Hindlimb muscle (tissue), 1 donor: ENCODE measurements around the gene FADS2. TPM values are rescaled to one million over a fixed set of nuclear protein-coding genes. Genes with fewer than 3 reads are reported as not detected.
A peak's percentile ranks its signal among the peaks of the same experiment; 100 is the strongest.

Experiments
- DNase-seq: peaks from one replicate; pipeline ENCODE4 v3.0.0-alpha.2; 2013
- polyA plus RNA-seq: library from polyadenylated mRNA; unstranded; fragments of 120-200 nt; gene quantifications from one replicate; pipeline ENCODE4 v1.2.1, GENCODE V29; 2013; ENCODE audit not compliant: insufficient read length

The FADS2 gene
- polyA plus RNA-seq: 77.5 TPM

- DNase-seq: peak; percentile 97
Measured at GRCh38 chr11:61827571-61828378, at the start of gene FADS2. Gene FADS2, plus strand, starts transcription at chr11:61828300. Its CDS starts 91 bp downstream, at chr11:61828391.

GRCh38 chr11:61778357-61778886 is 49.7 kb upstream of the FADS2 start:
- DNase-seq: no peak

- DNase-seq: no peak
Measured at GRCh38 chr11:61778920-61779650, 49.0 kb upstream of the FADS2 start.

DNA sequence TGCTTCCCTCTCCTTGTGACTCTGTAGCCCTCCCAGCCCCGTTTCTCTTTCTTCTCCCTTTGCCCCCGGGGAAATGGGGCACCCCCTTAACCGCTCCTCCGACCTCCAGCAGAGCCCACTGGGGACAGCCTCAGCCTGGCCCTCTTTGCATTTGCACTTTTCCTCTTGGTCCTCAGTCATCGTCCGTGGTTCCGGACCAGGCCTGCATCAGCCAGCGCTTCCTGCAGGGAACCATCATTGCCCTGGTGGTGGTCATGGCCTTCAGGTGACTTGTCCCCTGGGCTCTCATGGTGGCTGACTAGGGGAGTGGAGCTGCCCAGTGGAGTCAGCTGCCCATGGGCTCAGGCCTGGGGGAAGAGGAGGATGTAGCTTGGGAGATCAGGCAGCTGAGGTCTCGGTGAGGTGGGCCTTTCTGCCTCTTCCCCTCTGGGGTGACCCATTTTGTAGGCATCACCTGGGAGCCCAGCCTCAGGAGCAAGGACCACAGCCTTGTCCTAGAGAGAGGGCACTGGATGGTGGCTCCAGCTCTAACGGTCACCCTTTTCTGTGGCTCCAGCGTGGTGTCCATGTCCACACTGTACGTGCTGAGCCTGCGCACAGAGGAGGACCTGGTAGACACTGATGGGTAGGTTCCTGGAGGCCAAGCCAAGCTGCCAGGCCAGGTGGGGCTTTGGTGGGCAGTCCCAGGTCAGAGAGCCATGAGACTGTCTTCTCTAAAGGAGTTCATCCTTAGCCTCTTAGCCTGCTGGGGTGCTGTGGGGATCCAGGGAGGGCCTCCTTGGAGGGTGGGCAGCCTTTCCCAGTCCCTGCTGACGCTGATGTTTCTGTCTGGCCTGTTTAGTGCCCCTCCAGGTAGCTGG is 48.2 kb upstream of the FADS2 start:
- no peak for DNase-seq

DNA sequence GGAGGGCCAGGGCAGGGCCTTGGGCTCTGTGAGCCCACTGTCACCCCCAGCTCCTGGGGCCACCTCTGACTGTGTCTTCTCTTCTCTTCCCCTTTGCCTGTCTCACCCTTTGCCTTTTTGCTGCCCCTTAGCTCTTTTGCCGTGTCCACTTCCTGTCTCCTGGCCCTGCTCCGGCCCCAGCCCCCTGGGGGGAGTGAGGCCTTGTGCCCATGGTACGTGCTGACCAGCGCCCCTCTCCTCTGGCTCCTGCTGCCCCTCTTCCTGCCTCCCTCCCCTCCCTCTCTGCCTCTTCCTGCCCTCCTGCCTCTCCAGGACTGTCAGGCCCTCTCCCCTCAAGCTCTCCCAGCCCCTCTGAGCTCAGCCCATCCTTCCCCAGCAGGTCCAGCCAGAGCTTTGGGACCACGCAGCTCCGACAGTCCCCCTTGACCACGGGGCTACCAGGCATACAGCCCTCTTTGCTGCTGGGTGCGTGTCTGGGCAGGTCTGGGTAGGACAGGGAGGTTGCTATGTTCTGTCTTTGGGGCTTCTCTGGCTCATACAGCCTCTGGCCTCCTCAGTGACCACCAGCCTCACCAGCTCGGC is 47.4 kb upstream of the FADS2 start:
- no peak for DNase-seq

DNA sequence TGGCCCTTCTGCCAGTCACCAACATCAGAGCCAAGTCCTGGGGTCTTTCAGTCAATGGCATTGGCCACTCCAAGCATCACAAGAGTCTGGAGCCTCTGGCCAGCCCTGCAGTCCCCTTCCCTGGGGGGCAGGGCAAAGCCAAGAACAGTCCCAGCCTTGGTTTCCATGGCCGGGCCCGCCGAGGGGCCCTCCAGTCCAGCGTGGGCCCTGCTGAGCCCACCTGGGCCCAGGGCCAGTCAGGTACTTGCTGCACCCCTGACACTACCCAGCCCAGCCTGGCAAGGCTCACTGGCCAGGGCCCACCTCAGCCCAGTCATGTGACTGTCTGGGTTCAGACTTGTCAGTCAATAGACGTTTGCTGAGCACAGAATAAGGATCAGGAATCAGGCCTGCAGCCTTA is 46.5 kb upstream of the FADS2 start:
- DNase-seq: no peak

DNA sequence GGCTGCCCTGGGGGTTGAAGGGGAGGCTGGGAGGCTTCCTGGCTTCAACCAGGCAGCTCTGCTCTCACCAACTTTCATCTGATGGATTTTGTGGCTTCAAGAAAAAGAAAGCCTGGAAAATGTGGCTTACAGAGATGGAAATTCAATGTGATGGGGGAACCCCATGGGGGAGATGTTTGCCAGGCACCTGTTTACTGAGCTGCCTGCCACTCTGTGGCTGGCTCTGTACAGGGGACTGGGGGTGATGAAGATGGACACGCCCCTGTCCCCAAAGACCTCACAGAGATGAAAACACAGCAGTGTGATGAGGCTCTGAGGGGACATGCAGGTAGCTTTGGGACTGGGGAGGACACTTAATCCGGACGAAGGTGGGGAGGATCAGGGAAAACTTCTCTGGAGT is 45.8 kb upstream of the FADS2 start:
- no peak for DNase-seq

- no peak for DNase-seq
Measured at GRCh38 chr11:61782841-61783240, 45.3 kb upstream of the FADS2 start.

- DNase-seq: no peak
Measured at GRCh38 chr11:61783717-61784505, 44.2 kb upstream of the FADS2 start.

- no peak for DNase-seq
Measured at GRCh38 chr11:61784506-61784805, 43.6 kb upstream of the FADS2 start.

DNA sequence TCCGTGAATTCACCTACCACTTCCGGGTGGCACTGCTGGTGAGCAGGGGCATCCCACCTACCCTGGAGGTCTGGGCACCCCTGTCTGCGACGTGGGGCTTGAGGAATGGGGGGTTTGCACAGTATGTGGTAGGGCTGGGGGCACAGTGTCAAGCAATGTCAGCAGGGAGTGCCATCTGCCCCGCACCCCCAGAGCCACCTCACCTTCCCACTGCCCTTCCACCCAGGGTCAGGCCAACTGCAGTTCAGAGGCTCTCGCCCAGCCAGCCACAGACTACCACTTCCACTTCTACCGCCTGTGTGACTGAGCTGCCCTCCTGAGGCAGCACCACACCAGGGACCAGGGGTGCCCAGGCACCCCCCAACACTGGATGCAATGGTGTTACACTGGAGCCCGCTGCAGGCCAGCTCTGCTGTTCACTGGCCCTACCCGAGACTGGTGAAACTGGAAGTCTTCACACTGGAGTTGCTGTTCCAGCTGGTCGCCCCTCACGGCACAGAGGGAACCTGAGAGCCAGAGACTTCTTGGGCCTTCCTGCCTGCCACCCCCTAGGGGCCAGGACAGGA is 42.2 kb upstream of the FADS2 start:
- DNase-seq: no peak

- no peak for DNase-seq
Measured at GRCh38 chr11:61787928-61788491, 40.1 kb upstream of the FADS2 start.

DNA sequence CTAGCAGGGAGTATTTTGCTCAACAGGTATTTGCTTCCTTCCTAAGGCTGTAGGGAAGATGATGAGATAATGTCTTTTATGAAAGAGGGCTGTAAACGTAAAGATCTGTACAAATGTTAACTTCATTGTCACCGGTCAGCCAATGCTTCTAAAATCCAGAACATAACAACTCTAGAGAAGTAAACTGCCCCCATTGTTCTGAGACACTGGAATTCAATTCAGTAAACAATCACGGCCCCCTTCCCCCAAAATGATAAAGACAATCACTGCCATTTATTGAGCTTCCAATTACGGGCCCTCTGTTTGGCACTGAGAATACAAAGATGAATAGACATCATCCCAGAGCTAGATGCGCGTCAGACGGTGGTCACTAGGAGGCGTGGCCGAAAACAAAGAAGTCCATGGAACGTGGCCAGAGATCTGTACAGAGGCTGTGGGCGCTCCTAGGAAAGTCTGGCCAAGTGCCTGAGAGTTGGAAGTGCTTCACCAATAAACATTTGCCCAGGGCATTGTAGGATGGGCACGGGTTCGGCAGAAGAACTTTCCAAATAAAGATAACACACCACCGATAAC is 36.3 kb upstream of the FADS2 start:
- DNase-seq: peak; percentile 85

DNA sequence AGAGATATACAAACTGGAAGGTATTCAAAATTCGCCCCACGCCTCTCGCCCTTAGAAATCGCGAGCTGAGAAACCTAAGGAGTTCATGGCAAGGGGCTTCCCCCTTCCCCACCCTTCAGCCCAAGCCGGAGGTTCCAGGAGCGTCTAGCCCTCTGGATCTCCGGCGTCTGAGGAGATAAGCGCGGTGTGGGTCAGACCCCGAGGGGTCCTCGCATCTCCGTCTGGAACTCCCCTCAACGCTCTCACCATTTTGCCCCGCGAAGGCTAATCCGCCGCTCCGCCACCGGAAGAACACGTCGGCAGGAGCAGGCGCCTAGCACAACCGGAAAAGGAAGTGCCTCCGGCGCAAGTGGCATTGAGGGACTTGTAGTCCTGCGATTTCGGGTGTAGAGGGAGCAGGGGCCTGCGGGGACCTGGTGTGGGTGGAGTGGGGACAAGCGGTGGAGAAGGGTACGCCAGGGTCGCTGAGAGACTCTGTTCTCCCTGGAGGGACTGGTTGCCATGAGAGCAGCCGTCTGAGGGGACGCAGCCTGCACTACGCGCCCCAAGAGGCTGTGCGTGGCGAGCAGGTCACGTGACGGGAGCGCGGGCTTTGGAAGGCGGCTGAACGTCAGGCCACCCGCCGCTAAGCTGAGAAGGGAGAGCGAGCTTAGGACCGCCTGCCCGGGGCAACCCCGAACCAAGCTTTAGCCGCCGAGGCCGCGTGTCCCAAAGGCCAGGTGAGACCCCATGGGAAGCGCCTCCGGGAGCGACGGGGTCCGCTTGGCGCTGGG is 35.6 kb upstream of the FADS2 start, which contains the start of the genes FEN1 and TMEM258:
Gene FEN1, plus strand, starts transcription at position 602 of the 773 bp plus-strand sequence. CDS start 2,451 bp downstream, outside the sequence.
Gene TMEM258, minus strand, starts transcription at position 290 of the 773 bp plus-strand sequence. Its CDS starts 41 bp downstream, at position 249.
- DNase-seq: peak; percentile 93

GRCh38 chr11:61793083-61793828 is 34.8 kb upstream of the FADS2 start:
- no peak for DNase-seq

- DNase-seq: no peak
Measured at GRCh38 chr11:61793829-61794204, 34.3 kb upstream of the FADS2 start.

- DNase-seq: no peak
Measured at GRCh38 chr11:61794579-61794978, 33.5 kb upstream of the FADS2 start.

DNA sequence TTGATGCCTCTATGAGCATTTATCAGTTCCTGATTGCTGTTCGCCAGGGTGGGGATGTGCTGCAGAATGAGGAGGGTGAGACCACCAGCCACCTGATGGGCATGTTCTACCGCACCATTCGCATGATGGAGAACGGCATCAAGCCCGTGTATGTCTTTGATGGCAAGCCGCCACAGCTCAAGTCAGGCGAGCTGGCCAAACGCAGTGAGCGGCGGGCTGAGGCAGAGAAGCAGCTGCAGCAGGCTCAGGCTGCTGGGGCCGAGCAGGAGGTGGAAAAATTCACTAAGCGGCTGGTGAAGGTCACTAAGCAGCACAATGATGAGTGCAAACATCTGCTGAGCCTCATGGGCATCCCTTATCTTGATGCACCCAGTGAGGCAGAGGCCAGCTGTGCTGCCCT is 32.6 kb upstream of the FADS2 start:
- no peak for DNase-seq
